ENCODE data around the gene ZNF609.

DNA sequence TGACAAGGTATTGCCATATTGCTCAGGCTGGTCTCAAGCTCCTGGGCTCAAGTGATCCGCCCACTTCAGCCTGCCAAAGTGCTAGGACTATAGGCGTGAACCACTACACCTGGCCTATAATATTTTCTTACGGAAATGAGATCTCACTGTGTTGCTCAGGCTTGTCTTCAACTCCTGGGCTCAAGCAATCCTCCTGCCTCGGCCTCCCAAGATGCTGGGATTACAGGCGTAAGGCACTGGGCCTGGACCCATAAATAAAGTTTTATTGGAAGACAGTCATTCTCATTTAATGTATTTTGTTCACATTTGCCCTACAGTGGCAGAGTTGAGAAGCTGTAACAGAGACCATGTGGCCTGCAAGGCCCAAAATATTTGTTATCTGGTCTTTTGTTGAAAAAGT lies 173.0 kb downstream of the ZNF609 start:
- TF ChIP-seq POLR2AphosphoS5 (IDR thresholded peaks at IDR 0.05; ENCODE audit: low read depth, low read length) (no peak), TAF1 (IDR thresholded peaks at IDR 0.05; ENCODE audit: low read depth, low read length) (no peak), SPI1 (IDR thresholded peaks at IDR 0.05; ENCODE audit: low read depth, low read length) (no peak), POLR2A (IDR thresholded peaks at IDR 0.05; ENCODE audit: low read depth, low read length) (no peak)
